ENCODE results near the gene ZEB2. TPM values are rescaled to one million over a fixed set of nuclear protein-coding genes. Genes with fewer than 3 reads are reported as not detected.

Gene ZEB2
- total and polyA plus RNA-seq, 2 of the 8 experiments (the other 6 are each of a cell fraction or from before 2014, with no cell fraction given) = 0.38 TPM; not detected in 1

DNA sequence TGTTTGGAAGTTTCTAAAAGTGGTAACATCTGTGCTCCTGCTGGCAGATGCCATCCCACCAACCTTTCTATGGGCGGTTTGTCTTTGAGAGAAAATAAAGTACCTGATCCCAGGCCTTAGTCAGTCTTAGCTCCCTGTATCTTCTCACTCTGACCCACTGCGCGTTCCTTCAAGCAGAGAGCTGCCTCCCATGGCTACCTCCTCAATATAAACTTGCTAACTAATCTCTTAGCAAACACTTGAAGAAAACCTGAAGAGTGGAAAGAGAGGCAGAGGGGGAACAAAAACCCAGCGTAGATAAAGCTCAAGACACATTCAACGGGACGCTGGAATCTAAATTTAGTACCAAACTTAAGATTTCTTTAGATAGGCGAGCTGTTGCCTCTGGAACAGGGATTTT lies 17.6 kb downstream of the ZEB2 start:
- Histone ChIP-seq H4K91ac (replicated peaks; ENCODE audit: insufficient read length, low read length) (no peak overlapping the region), H3K18ac (ENCODE audit: extremely low read depth, low read length) (no peak overlapping the region), H2BK15ac (ENCODE audit: low read length) (no peak overlapping the region), H2BK20ac (ENCODE audit: low read length) (no peak overlapping the region), H3K79me2 (ENCODE audit: control insufficient read depth in 1 of 2, insufficient read depth in 2 of 2, low read length in 2 of 2) (no peaks in the 10 kb centered on the region), H3K4me1 (replicated peaks in 1 of 4; ENCODE audit: control insufficient read depth in 3 of 4, insufficient read depth in 4 of 4, low read length in 3 of 4) (peaks cover 0 to 9% (median 8%) of the 10 kb centered on the region in 4 experiments; a peak in 4 of 7 replicates), H3K56ac (replicated peaks; ENCODE audit: insufficient read length, low read depth, low read length) (no peak overlapping the region), H3K27ac (ENCODE audit: low read depth, low read length) (no peak overlapping the region), H3K4ac (replicated peaks; ENCODE audit: insufficient read length, low read depth, low read length) (no peak overlapping the region), H3K4me3 (ENCODE audit: extremely low read depth in 1 of 4, insufficient read depth in 2 of 4, low read depth in 3 of 4, low read length in 4 of 4) (no peak overlapping the region), H3K79me1 (ENCODE audit: low read depth, low read length) (no peaks in the 10 kb centered on the region), H3K4me2 (ENCODE audit: insufficient read depth in 1 of 2, low read depth in 2 of 2, low read length in 2 of 2) (no peak overlapping the region), H3K36me3 (ENCODE audit: control insufficient read depth in 2 of 4, insufficient read depth in 4 of 4, low read length in 3 of 4) (no peaks in the 10 kb centered on the region), H3K27me3 (replicated peaks in 1 of 4; ENCODE audit: control insufficient read depth in 3 of 4, extremely low read depth in 1 of 4, insufficient read depth in 3 of 4, low read length in 3 of 4) (no peaks in the 10 kb centered on the region), H3K9ac (replicated peaks in 1 of 4; ENCODE audit: extremely low read depth in 1 of 4, low read depth in 3 of 4, low read length in 3 of 4) (no peak overlapping the region), H3K23me2 (ENCODE audit: low read depth, low read length) (no peaks in the 10 kb centered on the region), H2BK120ac (replicated peaks; ENCODE audit: low read depth, low read length) (no peak overlapping the region), H2BK5ac (ENCODE audit: low read depth, low read length) (no peak overlapping the region), H2AFZ (ENCODE audit: low read length) (no peak overlapping the region; the same call in 1 of the 2 replicates), H2BK12ac (ENCODE audit: low read depth, low read length) (no peak overlapping the region), H2AK5ac (ENCODE audit: low read depth, low read length) (no peak overlapping the region), H4K5ac (ENCODE audit: insufficient read length, low read depth, low read length) (no peak overlapping the region), H4K8ac (ENCODE audit: extremely low read depth, insufficient read depth, low read length) (no peak overlapping the region), H3K9me3 (ENCODE audit: insufficient read depth in 2 of 2, low read depth in 1 of 2, low read length in 1 of 2) (no peaks in the 10 kb centered on the region), H3K14ac (ENCODE audit: insufficient read length) (no peak overlapping the region), H3K23ac (ENCODE audit: insufficient read length) (no peak overlapping the region), H4K20me1 (replicated peaks in 1 of 2; ENCODE audit: control insufficient read depth in 1 of 2, insufficient read depth in 2 of 2, low read length in 2 of 2) (no peaks in the 10 kb centered on the region)
- WGBS, 2 experiments (ENCODE audit: extremely low coverage in 1 of 2, insufficient coverage in 1 of 2, insufficient read length in 1 of 2, insufficient replicate concordance in 2 of 2, low coverage in 1 of 2, low lambda C conversion rate in 2 of 2, missing lambda C conversion rate in 1 of 2) = 68% methylated on average over 7 of the region's 7 CpGs; no CpG with 5 or more reads in 1 of the 2 experiments
- DNase-seq (ENCODE audit: low read depth in 1 of 2, low spot score in 2 of 2) (no peak), FAIRE-seq (no peak)
- ChIA-PET POLR2A (ENCODE audit: partially characterized antibody) (interaction anchor here (0.8 to 1.1 kb wide), 2 partner anchors 10 to 52 kb away, joined by 3 read pairs; no protein-coding TSS in a partner anchor), CTCF (ENCODE audit: partially characterized antibody) (interaction anchor here (0.6 to 4.7 kb wide), 5 partner anchors 20 to 755 kb away, joined by 3 to 18 read pairs (median 4); no protein-coding TSS in a partner anchor)
- TF ChIP-seq JUN (IDR thresholded peaks at IDR 0.05; ENCODE audit: low read depth, low read length) = no peak
- no peak for TF ChIP-seq YY1 (IDR thresholded peaks at IDR 0.05; ENCODE audit: low read depth, low read length)
